IMR-90 (cell line): ENCODE data around the gene LMAN2L. TPM values are rescaled to one million over a fixed set of nuclear protein-coding genes. Genes with fewer than 3 reads are reported as not detected.

Source experiments
- ATAC-seq: fragments of 200-7000 bp; cut with Tn5 transposase; 2 replicates; pipeline ENCODE4 v1.9.1; 2020; ENCODE audit warnings: low read depth, mild to moderate bottlenecking, moderate library complexity
- BruUV-seq: library from RNA; stranded (reverse); fragments of 400-500 nt; replicated peaks from 2 replicates; lab custom pipeline; 2021; lab: Mats Ljungman, UMichigan
- CTCF ChIA-PET: fragments of 300-600 bp; formaldehyde crosslinking; extraction: SDS; loops from one replicate; lab custom pipeline; 2021; ENCODE audit warnings: antibody characterized with exemption; lab: Yijun Ruan, JAX
- POLR2A ChIA-PET: fragments of 300-600 bp; sonication (Branson Sonifier 250); formaldehyde crosslinking; loops from one replicate; lab custom pipeline; 2022; ENCODE audit warnings: antibody characterized with exemption; ENCODE audit not compliant: unreplicated experiment; lab: Charles Lee
- DNase-seq: peaks from one replicate; pipeline ENCODE4 v3.0.0; 2013
- H2AFZ ChIP-seq: replicated peaks from 2 replicates; pipeline ENCODE3; 2013; ENCODE audit warnings: low read length, mild to moderate bottlenecking; ENCODE audit not compliant: poor library complexity
- H2AK5ac ChIP-seq: 2 replicates; pipeline ENCODE4 v1.6.1; 2013; ENCODE audit warnings: low read depth, low read length, inconsistent platforms
- H2AK9ac ChIP-seq: replicated peaks from 2 replicates; pipeline ENCODE3; 2013; ENCODE audit warnings: mild to moderate bottlenecking, low read depth, low read length, moderate library complexity; ENCODE audit not compliant: poor library complexity
- H2BK120ac ChIP-seq: 2 replicates; pipeline ENCODE4 v1.6.1; 2013; ENCODE audit warnings: low read depth, low read length, inconsistent platforms
- H2BK15ac ChIP-seq: 3 replicates; pipeline ENCODE4 v1.6.1; 2013; ENCODE audit warnings: low read depth, low read length, inconsistent platforms
- H2BK20ac ChIP-seq: 2 replicates; pipeline ENCODE4 v1.6.1; 2013; ENCODE audit warnings: low read depth, mild to moderate bottlenecking, inconsistent platforms, low read length, moderate library complexity
- H2BK5ac ChIP-seq: 2 replicates; pipeline ENCODE4 v1.6.1; 2013; ENCODE audit warnings: mild to moderate bottlenecking, low read depth, low read length, inconsistent platforms; ENCODE audit not compliant: poor library complexity, severe bottlenecking
- H3K14ac ChIP-seq: replicated peaks from 2 replicates; pipeline ENCODE4 v1.6.1; 2013; ENCODE audit warnings: low read depth, low read length, inconsistent platforms
- H3K18ac ChIP-seq: 2 replicates; pipeline ENCODE4 v1.6.1; 2013; ENCODE audit warnings: low read depth, low read length, control low read depth
- H3K23ac ChIP-seq: 2 replicates; pipeline ENCODE4 v1.6.1; 2013; ENCODE audit warnings: low read depth, low read length, inconsistent platforms
- H3K27ac ChIP-seq: 2 replicates; pipeline ENCODE4 v1.5.1; 2013; ENCODE audit warnings: mild to moderate bottlenecking, control low read depth, low read length; ENCODE audit not compliant: insufficient read depth
- H3K27me3 ChIP-seq: 2 replicates; pipeline ENCODE4 v1.6.1; 2013; ENCODE audit warnings: low read length; ENCODE audit not compliant: control insufficient read depth, insufficient read depth
- H3K36me3 ChIP-seq: 2 replicates; pipeline ENCODE4 v1.6.1; 2013; ENCODE audit warnings: low read length, mixed read lengths; ENCODE audit not compliant: control insufficient read depth, insufficient read depth
- H3K4ac ChIP-seq: 2 replicates; pipeline ENCODE4 v1.6.1; 2013; ENCODE audit warnings: low read depth, low read length, inconsistent platforms
- H3K4me1 ChIP-seq: 2 replicates; pipeline ENCODE4 v1.6.1; 2013; ENCODE audit warnings: low read length, mixed read lengths; ENCODE audit not compliant: control insufficient read depth, insufficient read depth
- H3K4me2 ChIP-seq: 2 replicates; pipeline ENCODE4 v1.6.1; 2013; ENCODE audit warnings: low read depth, mild to moderate bottlenecking, control low read depth, low read length, moderate library complexity
- H3K4me3 ChIP-seq: 2 replicates; pipeline ENCODE4 v1.5.1; 2013; ENCODE audit warnings: low read depth, mild to moderate bottlenecking, control low read depth, low read length, moderate library complexity; ENCODE audit not compliant: insufficient read depth
- H3K56ac ChIP-seq: 2 replicates; pipeline ENCODE4 v1.6.1; 2013; ENCODE audit warnings: low read length, inconsistent platforms; ENCODE audit not compliant: insufficient read depth; ENCODE audit errors: extremely low read depth
- H3K79me1 ChIP-seq, 2 experiments: 2 replicates each; pipeline ENCODE4 v1.6.1; 2013; ENCODE audit warnings: low read length in 2 of 2, inconsistent platforms in 1 of 2, low read depth in 1 of 2
- H3K9ac ChIP-seq: 2 replicates; pipeline ENCODE4 v1.6.1; 2013; ENCODE audit warnings: low read depth, low read length, control low read depth
- H3K9me1 ChIP-seq: 2 replicates; pipeline ENCODE4 v1.6.1; 2013; ENCODE audit warnings: low read length, inconsistent platforms; ENCODE audit not compliant: insufficient read depth
- H3K9me3 ChIP-seq: 2 replicates; pipeline ENCODE4 v1.6.1; 2013; ENCODE audit warnings: low read length; ENCODE audit not compliant: control insufficient read depth, insufficient read depth
- H4K20me1 ChIP-seq: 2 replicates; pipeline ENCODE4 v1.6.1; 2013; ENCODE audit warnings: low read length, inconsistent platforms; ENCODE audit not compliant: insufficient read depth
- H4K5ac ChIP-seq: 2 replicates; pipeline ENCODE4 v1.6.1; 2013; ENCODE audit warnings: mild to moderate bottlenecking, low read depth, low read length, control low read depth
- H4K8ac ChIP-seq, 2 experiments: 2 replicates each; pipeline ENCODE4 v1.6.1; 2013; ENCODE audit warnings: low read depth in 2 of 2, low read length in 2 of 2, control low read depth in 1 of 2, inconsistent platforms in 1 of 2
- H4K91ac ChIP-seq: 2 replicates; pipeline ENCODE4 v1.6.1; 2013; ENCODE audit warnings: low read depth, low read length, inconsistent platforms; ENCODE audit not compliant: insufficient read depth
- BHLHE40 ChIP-seq: fragments of 150-350 bp; IDR thresholded peaks from 2 replicates; pipeline ENCODE4 v1.6.1; 2016; ENCODE audit warnings: mild to moderate bottlenecking, low read depth, low read length
- CEBPB ChIP-seq: IDR thresholded peaks from 2 replicates; pipeline ENCODE4 v1.6.1; 2012; ENCODE audit warnings: low read depth, low read length, improper control_type of control experiment
- CHD1 ChIP-seq: IDR thresholded peaks from 2 replicates; pipeline ENCODE4 v1.6.1; 2012; ENCODE audit warnings: low read depth, low read length, improper control_type of control experiment
- CTCF ChIP-seq: conservative IDR thresholded peaks from 2 replicates; pipeline ENCODE4 v1.5.1; 2012; ENCODE audit warnings: mild to moderate bottlenecking, low read depth, low read length, improper control_type of control experiment
- FOS ChIP-seq: fragments of 150-350 bp; IDR thresholded peaks from 2 replicates; pipeline ENCODE4 v1.6.1; 2016; ENCODE audit warnings: low read depth, low read length
- MAFK ChIP-seq: IDR thresholded peaks from 2 replicates; pipeline ENCODE4 v1.6.1; 2012; ENCODE audit warnings: low read depth, low read length, improper control_type of control experiment
- MXI1 ChIP-seq: IDR thresholded peaks from 2 replicates; pipeline ENCODE4 v1.6.1; 2012; ENCODE audit warnings: low read depth, mild to moderate bottlenecking, low read length, moderate library complexity, borderline replicate concordance
- POLR2A ChIP-seq: IDR thresholded peaks from 2 replicates; pipeline ENCODE4 v1.6.1; 2012; ENCODE audit warnings: mild to moderate bottlenecking, low read depth, low read length
- RAD21 ChIP-seq: IDR thresholded peaks from 2 replicates; pipeline ENCODE4 v1.6.1; 2012; ENCODE audit warnings: low read length, improper control_type of control experiment
- RCOR1 ChIP-seq: IDR thresholded peaks from 2 replicates; pipeline ENCODE4 v1.6.1; 2012; ENCODE audit warnings: mild to moderate bottlenecking, low read length, improper control_type of control experiment; ENCODE audit not compliant: insufficient replicate concordance
- USF2 ChIP-seq: fragments of 150-350 bp; IDR thresholded peaks from 2 replicates; pipeline ENCODE4 v1.6.1; 2017; ENCODE audit warnings: mild to moderate bottlenecking, antibody characterized with exemption, low read length, low read depth
- WGBS, 2 experiments: methylation state at CpG; one replicate each; pipeline versions ENCODE4 v1.1.5 to v1.1.7; 2013; ENCODE audit warnings: missing lambda C conversion rate in 2 of 2; ENCODE audit not compliant: insufficient read length in 1 of 2; ENCODE audit errors: extremely low coverage in 2 of 2; 5-methylcytosine and 5-hydroxymethylcytosine counted together
- dilution Hi-C: fragments of 300-500 bp; cut with HindIII; formaldehyde crosslinking; loops from one replicate; pipeline ENCODE4 v1.14.3; 2018; ENCODE audit warnings: low sequenced_read_pairs; ENCODE audit not compliant: unreplicated experiment
- in situ Hi-C: fragments of 300-500 bp; cut with MboI; formaldehyde crosslinking; loops from 3 replicates; pipeline ENCODE4 v1.14.3; 2019; ENCODE audit warnings: low sequenced_read_pairs, inconsistent platforms, mixed read lengths
- intact Hi-C: fragments of 100-400 bp; cut with micrococcal nuclease; formaldehyde crosslinking; loops from 2 replicates; pipeline ENCODE4 v1.10.0; 2022
- polyA plus RNA-seq, 3 experiments: library from polyadenylated mRNA; depleted of rRNA; stranded (reverse); fragments of >200 nt; gene quantifications; 2 replicates each; pipeline ENCODE4 v1.2.3, GENCODE V29; 2012; ENCODE audit warnings: low replicate concordance in 1 of 3
- total RNA-seq: library from RNA; depleted of rRNA; stranded (reverse); fragments of >200 nt; gene quantifications from 2 replicates; pipeline ENCODE4 v1.2.3, GENCODE V29; 2012

The LMAN2L gene
- total and polyA plus RNA-seq, 2 of the 4 experiments (the other 2 are of a cell fraction): 22.5 to 22.9 TPM

- Histone ChIP-seq H3K4me1 (peaks cover 20% of the 10 kb centered on the region), H3K56ac (no peak overlapping the region), H3K23ac (peak overlapping the region; percentile 24; the same call in 1 of the 2 replicates), H2BK15ac (no peak overlapping the region), H2BK120ac (no peak overlapping the region), H3K4me2 (peak overlapping the region; percentile 61; the same call in 1 of the 2 replicates), H2AK5ac (no peak overlapping the region), H4K8ac (0 out of 4 replicates have a peak overlapping the region, but pooled peaks of 1 of the 2 experiments have one; percentile 22), H2AK9ac (peak overlapping the region; percentile 23), H3K18ac (no peak overlapping the region), H3K14ac (no peak overlapping the region), H2BK5ac (no peak overlapping the region), H3K4ac (0 out of 2 replicates have a peak overlapping the region, but pooled peaks have one; percentile 40), H3K27ac (no peak overlapping the region), H2AFZ (peak overlapping the region; percentile 63), H3K4me3 (no peak overlapping the region), H4K20me1 (no peaks in the 10 kb centered on the region), H4K5ac (no peak overlapping the region), H3K79me1 (peaks cover 18 to 30% of the 10 kb centered on the region in 2 experiments; a peak in 3 of 4 replicates), H3K27me3 (no peaks in the 10 kb centered on the region), H3K36me3 (no peaks in the 10 kb centered on the region), H3K9ac (no peak overlapping the region), H3K9me1 (peaks cover 24% of the 10 kb centered on the region; the same call in 1 of the 2 replicates), H4K91ac (no peak overlapping the region), H3K9me3 (no peaks in the 10 kb centered on the region), H2BK20ac (no peak overlapping the region)
- in situ Hi-C loops (no loop called here), dilution Hi-C loops (no loop called here), intact Hi-C loops (loop anchor here (5.0 kb wide), 1 partner anchor 38 kb away; no protein-coding TSS in a partner anchor)
- DNase-seq (no peak), ATAC-seq (no peak)
- BruUV-seq: no TSS peak
- TF ChIP-seq POLR2A (no peak), BHLHE40 (no peak), USF2 (no peak), FOS (no peak), CTCF (no peak), CEBPB (no peak), CHD1 (no peak), RCOR1 (no peak), RAD21 (no peak), MAFK (no peak), MXI1 (no peak)
- WGBS, 2 experiments: 58% methylated on average over 6 of the region's 8 CpGs; no CpG with 5 or more reads in 1 of the 2 experiments
- ChIA-PET POLR2A (no interaction called here), CTCF (interaction anchor here (0.6 kb wide), 1 partner anchor 132 kb away, joined by 5 read pairs; no protein-coding TSS in a partner anchor)
These were observed 24.4 kb upstream of the LMAN2L start for GRCh38 chr2:96764253-96764637.
